Measurements from ENCODE around the gene PRXL2B.
A peak's percentile ranks its signal among the peaks of the same experiment; 100 is the strongest.
"Not testable (repeated sequence)": the region's sequence is repeated elsewhere in the genome, so short reads cannot be mapped to it uniquely, and the experiment has no call there.

PRXL2B gene

GRCh38 chr1:2570332-2570731 is 16.2 kb upstream of the PRXL2B start:
- no peak overlapping the region for H3K9ac ChIP-seq (ENCODE audit: low read depth, low read length)
- H3K27me3 ChIP-seq (ENCODE audit: insufficient read depth, low read length): no peaks in the 10 kb centered on the region
- H3K4me1 ChIP-seq (ENCODE audit: insufficient read depth, low read length): no peaks in the 10 kb centered on the region
- H3K9me3 ChIP-seq (ENCODE audit: insufficient read depth, low read depth, low read length): peaks cover 5% of the 10 kb centered on the region; the same call in 1 of the 2 replicates
- no peak overlapping the region for H3K4me3 ChIP-seq (ENCODE audit: low read length)
- no peak overlapping the region for H3K27ac ChIP-seq (ENCODE audit: low read length)
- no peaks in the 10 kb centered on the region for H3K36me3 ChIP-seq (ENCODE audit: insufficient read depth, low read depth, low read length)

GRCh38 chr1:2571348-2571747 is 15.2 kb upstream of the PRXL2B start:
- Histone ChIP-seq H3K27me3 (ENCODE audit: insufficient read depth, low read length) (no peaks in the 10 kb centered on the region), H3K9ac (ENCODE audit: low read depth, low read length) (no peak overlapping the region), H3K4me1 (ENCODE audit: insufficient read depth, low read length) (no peaks in the 10 kb centered on the region), H3K4me3 (ENCODE audit: low read length) (no peak overlapping the region), H3K27ac (ENCODE audit: low read length) (no peak overlapping the region), H3K9me3 (ENCODE audit: insufficient read depth, low read depth, low read length) (peaks cover 5% of the 10 kb centered on the region; the same call in 1 of the 2 replicates), H3K36me3 (ENCODE audit: insufficient read depth, low read depth, low read length) (no peaks in the 10 kb centered on the region)

GRCh38 chr1:2573250-2573920 is 13.2 kb upstream of the PRXL2B start:
- H3K27me3 ChIP-seq (ENCODE audit: insufficient read depth, low read length): no peaks in the 10 kb centered on the region
- no peak overlapping the region for H3K9ac ChIP-seq (ENCODE audit: low read depth, low read length)
- no peaks in the 10 kb centered on the region for H3K4me1 ChIP-seq (ENCODE audit: insufficient read depth, low read length)
- H3K36me3 ChIP-seq (ENCODE audit: insufficient read depth, low read depth, low read length): no peaks in the 10 kb centered on the region
- no peak overlapping the region for H3K4me3 ChIP-seq (ENCODE audit: low read length)
- H3K27ac ChIP-seq (ENCODE audit: low read length): no peak overlapping the region
- H3K9me3 ChIP-seq (ENCODE audit: insufficient read depth, low read depth, low read length): peaks cover 5% of the 10 kb centered on the region; the same call in 1 of the 2 replicates

GRCh38 chr1:2574350-2574749 is 12.2 kb upstream of the PRXL2B start:
- Histone ChIP-seq H3K9me3 (ENCODE audit: insufficient read depth, low read depth, low read length) (peaks cover 5% of the 10 kb centered on the region; the same call in 1 of the 2 replicates), H3K27me3 (ENCODE audit: insufficient read depth, low read length) (no peaks in the 10 kb centered on the region), H3K4me3 (ENCODE audit: low read length) (no peak overlapping the region), H3K9ac (ENCODE audit: low read depth, low read length) (no peak overlapping the region), H3K4me1 (ENCODE audit: insufficient read depth, low read length) (no peaks in the 10 kb centered on the region), H3K36me3 (ENCODE audit: insufficient read depth, low read depth, low read length) (no peaks in the 10 kb centered on the region), H3K27ac (ENCODE audit: low read length) (no peak overlapping the region)

GRCh38 chr1:2575801-2576663 is 10.5 kb upstream of the PRXL2B start:
- Histone ChIP-seq H3K9me3 (ENCODE audit: insufficient read depth, low read depth, low read length) (peaks cover 5% of the 10 kb centered on the region; the same call in 1 of the 2 replicates), H3K27ac (ENCODE audit: low read length) (no peak overlapping the region), H3K27me3 (ENCODE audit: insufficient read depth, low read length) (no peaks in the 10 kb centered on the region), H3K36me3 (ENCODE audit: insufficient read depth, low read depth, low read length) (no peaks in the 10 kb centered on the region), H3K9ac (ENCODE audit: low read depth, low read length) (no peak overlapping the region), H3K4me3 (ENCODE audit: low read length) (no peak overlapping the region), H3K4me1 (ENCODE audit: insufficient read depth, low read length) (no peaks in the 10 kb centered on the region)

GRCh38 chr1:2577565-2578075 is 9.0 kb upstream of the PRXL2B start:
- not testable (repeated sequence) for H3K4me3 ChIP-seq (ENCODE audit: low read length); H3K9me3 ChIP-seq (ENCODE audit: insufficient read depth, low read depth, low read length); H3K27ac ChIP-seq (ENCODE audit: low read length); H3K36me3 ChIP-seq (ENCODE audit: insufficient read depth, low read depth, low read length); H3K27me3 ChIP-seq (ENCODE audit: insufficient read depth, low read length); H3K4me1 ChIP-seq (ENCODE audit: insufficient read depth, low read length); H3K9ac ChIP-seq (ENCODE audit: low read depth, low read length)

- no peak overlapping the region for H3K4me3 ChIP-seq (ENCODE audit: low read length)
- no peaks in the 10 kb centered on the region for H3K36me3 ChIP-seq (ENCODE audit: insufficient read depth, low read depth, low read length)
- H3K9ac ChIP-seq (ENCODE audit: low read depth, low read length): no peak overlapping the region
- no peak overlapping the region for H3K27ac ChIP-seq (ENCODE audit: low read length)
- H3K4me1 ChIP-seq (ENCODE audit: insufficient read depth, low read length): no peaks in the 10 kb centered on the region
- no peaks in the 10 kb centered on the region for H3K27me3 ChIP-seq (ENCODE audit: insufficient read depth, low read length)
- H3K9me3 ChIP-seq (ENCODE audit: insufficient read depth, low read depth, low read length): 0 out of 2 replicates have a peak, but pooled peaks cover under 1% of the 10 kb centered on the region
Observed at GRCh38 chr1:2578758-2579118, 7.8 kb upstream of the PRXL2B start.

GRCh38 chr1:2580691-2581090 is 5.9 kb upstream of the PRXL2B start:
- H3K9me3 ChIP-seq (ENCODE audit: insufficient read depth, low read depth, low read length): no peaks in the 10 kb centered on the region
- peaks cover 4% of the 10 kb centered on the region; the same call in 1 of the 2 replicates for H3K4me1 ChIP-seq (ENCODE audit: insufficient read depth, low read length)
- no peak overlapping the region for H3K27ac ChIP-seq (ENCODE audit: low read length)
- H3K27me3 ChIP-seq (ENCODE audit: insufficient read depth, low read length): no peaks in the 10 kb centered on the region
- H3K9ac ChIP-seq (ENCODE audit: low read depth, low read length): no peak overlapping the region
- H3K36me3 ChIP-seq (ENCODE audit: insufficient read depth, low read depth, low read length): no peaks in the 10 kb centered on the region
- no peak overlapping the region for H3K4me3 ChIP-seq (ENCODE audit: low read length)

- no peak overlapping the region for H3K9ac ChIP-seq (ENCODE audit: low read depth, low read length)
- no peaks in the 10 kb centered on the region for H3K27me3 ChIP-seq (ENCODE audit: insufficient read depth, low read length)
- no peak overlapping the region for H3K27ac ChIP-seq (ENCODE audit: low read length)
- H3K9me3 ChIP-seq (ENCODE audit: insufficient read depth, low read depth, low read length): no peaks in the 10 kb centered on the region
- no peaks in the 10 kb centered on the region for H3K36me3 ChIP-seq (ENCODE audit: insufficient read depth, low read depth, low read length)
- no peak overlapping the region for H3K4me3 ChIP-seq (ENCODE audit: low read length)
- peaks cover 4% of the 10 kb centered on the region; the same call in 1 of the 2 replicates for H3K4me1 ChIP-seq (ENCODE audit: insufficient read depth, low read length)
Observed at GRCh38 chr1:2582391-2582790, 4.2 kb upstream of the PRXL2B start.

GRCh38 chr1:2583331-2583791 is 3.2 kb upstream of the PRXL2B start:
- no peak overlapping the region for H3K9ac ChIP-seq (ENCODE audit: low read depth, low read length)
- no peak overlapping the region for H3K4me3 ChIP-seq (ENCODE audit: low read length)

GRCh38 chr1:2583871-2584351 is 2.7 kb upstream of the PRXL2B start:
- H3K27ac ChIP-seq (ENCODE audit: low read length): no peak overlapping the region
- H3K27me3 ChIP-seq (ENCODE audit: insufficient read depth, low read length): no peaks in the 10 kb centered on the region

More at GRCh38 chr1:2583331-2583791, 3.2 kb upstream of the PRXL2B start:
- H3K36me3 ChIP-seq (ENCODE audit: insufficient read depth, low read depth, low read length): no peaks in the 10 kb centered on the region
- no peaks in the 10 kb centered on the region for H3K27me3 ChIP-seq (ENCODE audit: insufficient read depth, low read length)
- no peaks in the 10 kb centered on the region for H3K9me3 ChIP-seq (ENCODE audit: insufficient read depth, low read depth, low read length)
- H3K4me1 ChIP-seq (ENCODE audit: insufficient read depth, low read length): peaks cover 4% of the 10 kb centered on the region; the same call in 1 of the 2 replicates
- no peak overlapping the region for H3K27ac ChIP-seq (ENCODE audit: low read length)

More at GRCh38 chr1:2583871-2584351, 2.7 kb upstream of the PRXL2B start:
- Histone ChIP-seq H3K9ac (ENCODE audit: low read depth, low read length) (no peak overlapping the region), H3K4me3 (ENCODE audit: low read length) (peak overlapping the region; percentile 8; the same call in 1 of the 2 replicates), H3K4me1 (ENCODE audit: insufficient read depth, low read length) (peaks cover 4% of the 10 kb centered on the region; the same call in 1 of the 2 replicates), H3K36me3 (ENCODE audit: insufficient read depth, low read depth, low read length) (no peaks in the 10 kb centered on the region), H3K9me3 (ENCODE audit: insufficient read depth, low read depth, low read length) (no peaks in the 10 kb centered on the region)
